H9 (cell line): ENCODE results near the gene FGD5. TPM values are rescaled to one million over a fixed set of nuclear protein-coding genes. Genes with fewer than 3 reads are reported as not detected.
A peak's percentile ranks its signal among the peaks of the same experiment; 100 is the strongest.

Experiments used
- DNase-seq: peaks from one replicate; pipeline ENCODE4 v3.0.0-alpha.2; 2017
- H2AFZ ChIP-seq: one replicate; pipeline ENCODE4 v1.6.1; 2013; ENCODE audit warnings: mild to moderate bottlenecking, low read length, control low read depth, moderate library complexity
- H2AK5ac ChIP-seq: 2 replicates; pipeline ENCODE4 v1.6.1; 2013; ENCODE audit warnings: low read length, control low read depth, mixed read lengths; ENCODE audit not compliant: insufficient read length
- H2BK120ac ChIP-seq: one replicate; pipeline ENCODE4 v1.6.1; 2013; ENCODE audit warnings: low read depth, mild to moderate bottlenecking, low read length, control low read depth, inconsistent platforms; ENCODE audit not compliant: poor library complexity, severe bottlenecking
- H2BK12ac ChIP-seq: 2 replicates; pipeline ENCODE4 v1.6.1; 2013; ENCODE audit warnings: low read length, control low read depth, mixed read lengths, low read depth; ENCODE audit not compliant: insufficient read length
- H2BK15ac ChIP-seq: 2 replicates; pipeline ENCODE4 v1.6.1; 2013; ENCODE audit warnings: low read depth, low read length, control low read depth
- H2BK20ac ChIP-seq: one replicate; pipeline ENCODE4 v1.6.1; 2013; ENCODE audit warnings: low read depth, mild to moderate bottlenecking, low read length, control low read depth, inconsistent platforms; ENCODE audit not compliant: poor library complexity, severe bottlenecking
- H2BK5ac ChIP-seq: 2 replicates; pipeline ENCODE4 v1.6.1; 2013; ENCODE audit warnings: low read length, control low read depth, mixed read lengths; ENCODE audit not compliant: insufficient read length
- H3K14ac ChIP-seq: 2 replicates; pipeline ENCODE4 v1.6.1; 2013; ENCODE audit warnings: low read length, control low read depth; ENCODE audit not compliant: insufficient read depth
- H3K18ac ChIP-seq: 2 replicates; pipeline ENCODE4 v1.6.1; 2013; ENCODE audit warnings: low read depth, mild to moderate bottlenecking, mixed read lengths, low read length, control low read depth; ENCODE audit not compliant: insufficient read length
- H3K23ac ChIP-seq: 2 replicates; pipeline ENCODE4 v1.6.1; 2013; ENCODE audit warnings: low read length, control low read depth, mixed read lengths, low read depth; ENCODE audit not compliant: insufficient read length
- H3K23me2 ChIP-seq: 2 replicates; pipeline ENCODE4 v1.6.1; 2013; ENCODE audit warnings: low read depth, mild to moderate bottlenecking, mixed read lengths, low read length, control low read depth; ENCODE audit not compliant: insufficient read length, poor library complexity, severe bottlenecking
- H3K27ac ChIP-seq: 2 replicates; pipeline ENCODE4 v1.5.1; 2013; ENCODE audit warnings: low read length, control low read depth, mixed read lengths, low read depth; ENCODE audit not compliant: insufficient read length
- H3K27me3 ChIP-seq: 2 replicates; pipeline ENCODE4 v1.6.1; 2013; ENCODE audit warnings: low read length, control low read depth, inconsistent platforms; ENCODE audit not compliant: insufficient read depth
- H3K4ac ChIP-seq: 2 replicates; pipeline ENCODE4 v1.6.1; 2013; ENCODE audit warnings: low read depth, mild to moderate bottlenecking, control low read depth, inconsistent platforms, low read length, moderate library complexity
- H3K4me1 ChIP-seq: 2 replicates; pipeline ENCODE4 v1.6.1; 2013; ENCODE audit warnings: low read length, control low read depth, inconsistent platforms; ENCODE audit not compliant: insufficient read depth
- H3K4me2 ChIP-seq: 2 replicates; pipeline ENCODE4 v1.6.1; 2013; ENCODE audit warnings: low read length, control low read depth, mixed read lengths; ENCODE audit not compliant: insufficient read length, insufficient read depth
- H3K56ac ChIP-seq: 2 replicates; pipeline ENCODE4 v1.6.1; 2013; ENCODE audit warnings: low read depth, mild to moderate bottlenecking, mixed read lengths, low read length, control low read depth; ENCODE audit not compliant: insufficient read length
- H3K79me1 ChIP-seq: 2 replicates; pipeline ENCODE4 v1.6.1; 2013; ENCODE audit warnings: low read depth, mild to moderate bottlenecking, moderate library complexity, low read length, control low read depth, inconsistent platforms; ENCODE audit not compliant: insufficient read depth, poor library complexity, severe bottlenecking
- H3K79me2 ChIP-seq: 2 replicates; pipeline ENCODE4 v1.6.1; 2013; ENCODE audit warnings: low read length, control low read depth, inconsistent platforms; ENCODE audit not compliant: insufficient read depth
- H3K9ac ChIP-seq: 2 replicates; pipeline ENCODE4 v1.6.1; 2013; ENCODE audit warnings: low read length, control low read depth, mixed read lengths; ENCODE audit not compliant: insufficient read length; ENCODE audit errors: extremely low read depth
- H3K9me3 ChIP-seq: one replicate; pipeline ENCODE4 v1.6.1; 2013; ENCODE audit warnings: low read depth, low read length, inconsistent platforms; ENCODE audit not compliant: control insufficient read depth
- H3T11ph ChIP-seq: one replicate; pipeline ENCODE4 v1.6.1; 2013; ENCODE audit warnings: mild to moderate bottlenecking, low read length, control low read depth, inconsistent platforms
- H4K20me1 ChIP-seq: one replicate; pipeline ENCODE4 v1.6.1; 2013; ENCODE audit not compliant: control insufficient read depth, insufficient read length, insufficient read depth
- H4K5ac ChIP-seq: 2 replicates; pipeline ENCODE4 v1.6.1; 2013; ENCODE audit warnings: low read depth, mild to moderate bottlenecking, mixed read lengths, low read length, control low read depth; ENCODE audit not compliant: insufficient read length
- H4K8ac ChIP-seq: replicated peaks from 2 replicates; pipeline ENCODE4 v1.6.1; 2013; ENCODE audit warnings: low read length, control low read depth, mixed read lengths, low read depth; ENCODE audit not compliant: insufficient read length
- H4K91ac ChIP-seq: 2 replicates; pipeline ENCODE4 v1.6.1; 2013; ENCODE audit warnings: low read depth, mild to moderate bottlenecking, moderate library complexity, mixed read lengths, low read length, control low read depth; ENCODE audit not compliant: insufficient read length
- H3K27ac Mint-ChIP-seq, 3 experiments: 2 replicates in 2 of 3; 3 replicates in 1 of 3; pipeline ENCODE4 v1.8.0; 2020 to 2021; ENCODE audit warnings: mixed read lengths in 3 of 3, mild to moderate bottlenecking in 1 of 3, moderate library complexity in 1 of 3
- H3K27me3 Mint-ChIP-seq: 2 replicates; pipeline ENCODE4 v1.8.0; 2021; ENCODE audit warnings: low read depth, mild to moderate bottlenecking, moderate library complexity, mixed read lengths
- H3K36me3 Mint-ChIP-seq, 3 experiments: 2 replicates in 2 of 3; 3 replicates in 1 of 3; pipeline ENCODE4 v1.8.0; 2020 to 2021; ENCODE audit warnings: low read depth in 3 of 3, mixed read lengths in 3 of 3; ENCODE audit not compliant: insufficient read depth in 1 of 3
- H3K4me1 Mint-ChIP-seq, 2 experiments: 2 replicates each; pipeline ENCODE4 v1.8.0; 2020; ENCODE audit warnings: mixed read lengths in 2 of 2
- H3K4me3 Mint-ChIP-seq, 2 experiments: 2 replicates in 1 of 2; 3 replicates in 1 of 2; pipeline ENCODE4 v1.8.0; 2020 to 2021; ENCODE audit warnings: mild to moderate bottlenecking in 2 of 2, mixed read lengths in 2 of 2, moderate library complexity in 1 of 2
- H3K9me3 Mint-ChIP-seq, 2 experiments: 2 replicates in 1 of 2; 3 replicates in 1 of 2; pipeline ENCODE4 v1.8.0; 2020; ENCODE audit warnings: mild to moderate bottlenecking in 2 of 2, mixed read lengths in 2 of 2, moderate library complexity in 1 of 2
- WGBS: extraction: QIAGEN DNeasy Blood & Tissue Kit; methylation state at CpG from one replicate; pipeline ENCODE4 v1.1.7; 2013; ENCODE audit warnings: missing lambda C conversion rate, low lambda C conversion rate, mixed read lengths; ENCODE audit not compliant: insufficient read length; ENCODE audit errors: extremely low coverage; 5-methylcytosine and 5-hydroxymethylcytosine counted together
- total RNA-seq: library from RNA; stranded (reverse); gene quantifications from 2 replicates; pipeline ENCODE4 v1.2.1, GENCODE V29; 2021
- TF ChIP-seq, protein P1 (sequence below): fragments of 200-600 bp; sonication (generic); conservative IDR thresholded peaks from 3 replicates; pipeline ENCODE4 v1.8.0; 2021; ENCODE audit warnings: antibody characterized with exemption, mild to moderate bottlenecking

FGD5 gene
- total RNA-seq, 1 experiment from 2014 or later = 7.8 TPM

DNA sequence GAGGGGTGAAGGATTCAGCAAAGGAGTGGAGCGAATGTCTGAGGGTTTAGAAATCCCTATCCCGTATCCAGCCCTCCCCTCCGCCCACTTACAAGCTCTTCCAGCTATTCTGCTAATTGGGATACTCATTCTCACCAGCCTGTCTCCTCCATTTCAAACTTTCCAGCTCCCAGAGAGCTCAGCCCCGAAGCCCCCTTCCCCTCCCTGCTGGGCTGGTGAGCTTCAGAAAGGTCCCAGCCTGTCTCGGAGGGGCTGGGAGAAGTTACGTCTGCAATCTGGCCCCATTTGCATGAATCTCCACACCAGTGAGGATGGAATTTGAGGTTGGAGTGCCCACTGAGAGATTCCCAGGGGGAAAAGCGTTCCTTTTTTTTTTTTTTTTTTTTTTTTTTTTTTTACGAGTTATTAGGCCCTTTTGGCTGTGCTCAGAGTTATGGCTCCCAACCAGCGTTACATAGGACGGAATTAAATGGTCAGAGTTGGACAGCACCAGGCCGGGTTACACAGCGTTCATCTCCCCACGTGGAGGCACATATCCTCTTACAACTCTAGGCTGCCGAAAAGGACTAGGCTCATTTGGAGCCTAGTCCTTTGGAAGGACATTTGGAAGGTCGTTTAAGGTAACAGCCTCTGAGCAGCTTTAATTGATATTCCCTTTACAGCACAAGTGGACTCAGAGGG is 34.6 kb downstream of the FGD5 start:
- Mint-ChIP-seq H3K4me1 (peaks cover 15 to 21% of the 10 kb centered on the region in 2 experiments), H3K4me3 (peak overlapping the region in 1 of 2 experiments; percentile 47; a peak in 1 of 5 replicates), H3K27ac (peak overlapping the region in 1 of 3 experiments; percentile 98; a peak in 4 of 7 replicates), H3K27me3 (no peaks in the 10 kb centered on the region; the same call in 1 of the 2 replicates), H3K36me3 (peaks cover 0 to 4% (median 0%) of the 10 kb centered on the region in 3 experiments; a peak in 1 of 7 replicates), H3K9me3 (peaks cover 0 to 10% of the 10 kb centered on the region in 2 experiments; a peak in 1 of 5 replicates)
- Histone ChIP-seq H4K91ac (no peak overlapping the region), H4K5ac (no peak overlapping the region), H3K9ac (no peak overlapping the region), H2BK120ac (no peak overlapping the region), H2BK20ac (no peak overlapping the region), H3K79me1 (no peaks in the 10 kb centered on the region), H3K4ac (no peak overlapping the region), H3T11ph (no peak overlapping the region), H4K20me1 (no peaks in the 10 kb centered on the region), H3K56ac (no peak overlapping the region), H3K18ac (no peak overlapping the region), H2AK5ac (no peak overlapping the region), H3K9me3 (no peaks in the 10 kb centered on the region), H4K8ac (no peak overlapping the region), H3K79me2 (no peaks in the 10 kb centered on the region), H3K27me3 (no peaks in the 10 kb centered on the region), H3K4me1 (no peaks in the 10 kb centered on the region; the same call in 1 of the 2 replicates), H2BK15ac (no peak overlapping the region), H3K27ac (no peak overlapping the region), H3K14ac (no peak overlapping the region), H3K23me2 (no peaks in the 10 kb centered on the region), H3K4me2 (no peak overlapping the region), H3K23ac (no peak overlapping the region), H2BK12ac (no peak overlapping the region), H2AFZ (no peak overlapping the region), H2BK5ac (no peak overlapping the region)
- TF ChIP-seq, protein P1, sequence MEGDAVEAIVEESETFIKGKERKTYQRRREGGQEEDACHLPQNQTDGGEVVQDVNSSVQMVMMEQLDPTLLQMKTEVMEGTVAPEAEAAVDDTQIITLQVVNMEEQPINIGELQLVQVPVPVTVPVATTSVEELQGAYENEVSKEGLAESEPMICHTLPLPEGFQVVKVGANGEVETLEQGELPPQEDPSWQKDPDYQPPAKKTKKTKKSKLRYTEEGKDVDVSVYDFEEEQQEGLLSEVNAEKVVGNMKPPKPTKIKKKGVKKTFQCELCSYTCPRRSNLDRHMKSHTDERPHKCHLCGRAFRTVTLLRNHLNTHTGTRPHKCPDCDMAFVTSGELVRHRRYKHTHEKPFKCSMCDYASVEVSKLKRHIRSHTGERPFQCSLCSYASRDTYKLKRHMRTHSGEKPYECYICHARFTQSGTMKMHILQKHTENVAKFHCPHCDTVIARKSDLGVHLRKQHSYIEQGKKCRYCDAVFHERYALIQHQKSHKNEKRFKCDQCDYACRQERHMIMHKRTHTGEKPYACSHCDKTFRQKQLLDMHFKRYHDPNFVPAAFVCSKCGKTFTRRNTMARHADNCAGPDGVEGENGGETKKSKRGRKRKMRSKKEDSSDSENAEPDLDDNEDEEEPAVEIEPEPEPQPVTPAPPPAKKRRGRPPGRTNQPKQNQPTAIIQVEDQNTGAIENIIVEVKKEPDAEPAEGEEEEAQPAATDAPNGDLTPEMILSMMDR = no peak
- no peak for DNase-seq
- no CpG with 5 or more reads among the region's 15 CpGs for WGBS
